Aorta (tissue), 5 donors: ENCODE results near the gene APCDD1. TPM values are rescaled to one million over a fixed set of nuclear protein-coding genes. Genes with fewer than 3 reads are reported as not detected.

Experiments
- ATAC-seq: fragments of 200-7000 bp; cut with Tn5 transposase; one replicate; pipeline ENCODE4 v1.9.1; 2022; ENCODE audit warnings: moderate library complexity; ENCODE audit not compliant: low FRiP score
- DNase-seq, 2 donors: peaks; one replicate each; pipeline ENCODE4 v3.0.0-alpha.2; 2020
- H3K27ac ChIP-seq, 2 donors: one replicate each; pipeline ENCODE4 v1.5.1; 2013; ENCODE audit warnings: low read length in 2 of 2, mild to moderate bottlenecking in 2 of 2, moderate library complexity in 2 of 2, control low read depth in 1 of 2, inconsistent platforms in 1 of 2, low read depth in 1 of 2
- H3K27me3 ChIP-seq, 2 donors: one replicate each; pipeline ENCODE4 v1.6.1; 2013; ENCODE audit warnings: control low read depth in 1 of 2, low read length in 1 of 2, mild to moderate bottlenecking in 1 of 2, moderate library complexity in 1 of 2; ENCODE audit not compliant: insufficient read depth in 2 of 2, control insufficient read depth in 1 of 2
- H3K36me3 ChIP-seq, 2 donors: one replicate each; pipeline ENCODE4 v1.6.1; 2013; ENCODE audit warnings: control low read depth in 1 of 2, low read length in 1 of 2, mild to moderate bottlenecking in 1 of 2; ENCODE audit not compliant: insufficient read depth in 2 of 2, control insufficient read depth in 1 of 2
- H3K4me1 ChIP-seq, 2 donors: one replicate each; pipeline ENCODE4 v1.6.1; 2013; ENCODE audit warnings: low read length in 2 of 2, control low read depth in 1 of 2, mild to moderate bottlenecking in 1 of 2, moderate library complexity in 1 of 2; ENCODE audit not compliant: insufficient read depth in 2 of 2, control insufficient read depth in 1 of 2
- H3K4me3 ChIP-seq, 2 donors: one replicate each; pipeline ENCODE4 v1.5.1; 2013; ENCODE audit warnings: low read length in 2 of 2, control low read depth in 1 of 2, mild to moderate bottlenecking in 1 of 2
- H3K9me3 ChIP-seq: one replicate; pipeline ENCODE4 v1.6.1; 2013; ENCODE audit warnings: mild to moderate bottlenecking, low read length; ENCODE audit not compliant: control insufficient read depth
- WGBS, 2 donors: extraction: QIAGEN DNeasy Blood & Tissue Kit; methylation state at CpG; one replicate each; pipeline ENCODE4 v1.1.7; 2013; 5-methylcytosine and 5-hydroxymethylcytosine counted together
- intact Hi-C, 2 donors: fragments of 100-400 bp; cut with DNase I; formaldehyde crosslinking; loops; one replicate each; pipeline versions ENCODE4 v1.14.2 to v1.15.0; 2022
- polyA plus RNA-seq, 2 donors: library from polyadenylated mRNA; stranded (reverse); fragments of 200-250 nt; gene quantifications; one replicate each; pipeline ENCODE4 v1.2.3, GENCODE V29; 2013
- total RNA-seq, 2 donors: library from RNA; stranded (reverse); fragmentation: NEBNext Ultra II Directional; extraction: Animal tissue kit (Norgen Biotek cat#: 25700); gene quantifications; one replicate each; pipeline ENCODE4 v1.2.1, GENCODE V29; 2021
- donor health status: healthy with polysubstance abuse.
- donor health status: Bipolar disorder and iron deficiency.
- donor health status: DM: no; HTN: no; CAD: no.
- donor health status: DM: no; HTN: no; CAD: no.
- donor health status: DM: yes; HTN: yes; CAD: no.

Gene APCDD1
- total and polyA plus RNA-seq, 4 donors = 7.6 to 45.5 (median 10.5) TPM

GRCh38 chr18:10476338-10476791 lies 21.9 kb downstream of the APCDD1 start:
- no peaks in the 10 kb centered on the region for H3K36me3 ChIP-seq
- DNase-seq = no peak
- no peak overlapping the region for H3K4me3 ChIP-seq
- no peaks in the 10 kb centered on the region for H3K9me3 ChIP-seq
- ATAC-seq = no peak
- H3K4me1 ChIP-seq = no peaks in the 10 kb centered on the region
- H3K27me3 ChIP-seq = no peaks in the 10 kb centered on the region
- H3K27ac ChIP-seq = no peak overlapping the region
- 17 to 25% methylated on average over 9 of the region's 9 CpGs for WGBS, 2 donors
- intact Hi-C loops = no loop called here

- H3K27me3 ChIP-seq = no peaks in the 10 kb centered on the region
- ATAC-seq = no peak
- DNase-seq = no peak
- 55 to 58% methylated on average over 3 of the region's 3 CpGs for WGBS, 2 donors
- H3K4me1 ChIP-seq = no peaks in the 10 kb centered on the region
- intact Hi-C loops = no loop called here
- no peak overlapping the region for H3K27ac ChIP-seq
- no peaks in the 10 kb centered on the region for H3K9me3 ChIP-seq
- no peak overlapping the region for H3K4me3 ChIP-seq
- H3K36me3 ChIP-seq = no peaks in the 10 kb centered on the region
Measured at GRCh38 chr18:10477121-10477862, 22.9 kb downstream of the APCDD1 start.

GRCh38 chr18:10477863-10478260 lies 23.4 kb downstream of the APCDD1 start:
- intact Hi-C loops = no loop called here
- no peaks in the 10 kb centered on the region for H3K9me3 ChIP-seq
- no peak overlapping the region for H3K27ac ChIP-seq

GRCh38 chr18:10481831-10482230 lies 27.4 kb downstream of the APCDD1 start:
- no peaks in the 10 kb centered on the region for H3K9me3 ChIP-seq
- no peak overlapping the region for H3K4me3 ChIP-seq
- WGBS, 2 donors = 66 to 69% methylated on average over 9 of the region's 9 CpGs
- H3K4me1 ChIP-seq = no peaks in the 10 kb centered on the region
- no peak for ATAC-seq
- DNase-seq = no peak
- H3K27ac ChIP-seq = no peak overlapping the region
- intact Hi-C loops = no loop called here
- H3K27me3 ChIP-seq = no peaks in the 10 kb centered on the region
- no peaks in the 10 kb centered on the region for H3K36me3 ChIP-seq

More at GRCh38 chr18:10477863-10478260, 23.4 kb downstream of the APCDD1 start:
- H3K27me3 ChIP-seq = no peaks in the 10 kb centered on the region
- no peaks in the 10 kb centered on the region for H3K4me1 ChIP-seq
- 91 to 92% methylated on average over 2 of the region's 2 CpGs for WGBS, 2 donors
- H3K4me3 ChIP-seq = no peak overlapping the region
- no peak for DNase-seq
- ATAC-seq = no peak
- no peaks in the 10 kb centered on the region for H3K36me3 ChIP-seq

GRCh38 chr18:10482363-10482984 lies 28.0 kb downstream of the APCDD1 start:
- H3K9me3 ChIP-seq = no peaks in the 10 kb centered on the region
- intact Hi-C loops = no loop called here
- WGBS, 2 donors = 90 to 96% methylated on average over 11 of the region's 11 CpGs
- no peaks in the 10 kb centered on the region for H3K4me1 ChIP-seq
- H3K4me3 ChIP-seq = no peak overlapping the region
- no peaks in the 10 kb centered on the region for H3K36me3 ChIP-seq
- H3K27me3 ChIP-seq = no peaks in the 10 kb centered on the region
- no peak overlapping the region for H3K27ac ChIP-seq
- DNase-seq (no peak), ATAC-seq (no peak)

GRCh38 chr18:10482985-10483949 lies 28.8 kb downstream of the APCDD1 start:
- ATAC-seq (peak; percentile 5), DNase-seq (peak in 1 of 2 donors; percentile 71)
- Histone ChIP-seq H3K4me1 (no peaks in the 10 kb centered on the region), H3K27me3 (no peaks in the 10 kb centered on the region), H3K36me3 (peaks cover 0 to 3% of the 10 kb centered on the region in 2 donors), H3K9me3 (no peaks in the 10 kb centered on the region), H3K27ac (no peak overlapping the region), H3K4me3 (no peak overlapping the region)
- intact Hi-C loops = no loop called here
- 85 to 89% methylated on average over 20 of the region's 20 CpGs for WGBS, 2 donors

GRCh38 chr18:10485475-10485874 lies 31.0 kb downstream of the APCDD1 start:
- intact Hi-C loops = no loop called here
- DNase-seq = no peak

GRCh38 chr18:10486362-10486761 lies 31.9 kb downstream of the APCDD1 start:
- H3K4me1 ChIP-seq = no peaks in the 10 kb centered on the region
- ATAC-seq (no peak), DNase-seq (no peak)
- no peaks in the 10 kb centered on the region for H3K9me3 ChIP-seq
- H3K27ac ChIP-seq = no peak overlapping the region
- H3K36me3 ChIP-seq = peaks cover 0 to 3% of the 10 kb centered on the region in 2 donors
- H3K4me3 ChIP-seq = no peak overlapping the region
- H3K27me3 ChIP-seq = no peaks in the 10 kb centered on the region
- intact Hi-C loops = no loop called here
- 45 to 53% methylated on average over 3 of the region's 3 CpGs for WGBS, 2 donors

More at GRCh38 chr18:10485475-10485874, 31.0 kb downstream of the APCDD1 start:
- no peak overlapping the region for H3K4me3 ChIP-seq
- H3K36me3 ChIP-seq = peaks cover 0 to 3% of the 10 kb centered on the region in 2 donors
- H3K4me1 ChIP-seq = no peaks in the 10 kb centered on the region
- no peaks in the 10 kb centered on the region for H3K27me3 ChIP-seq
- H3K27ac ChIP-seq = no peak overlapping the region
- no peaks in the 10 kb centered on the region for H3K9me3 ChIP-seq
- 94% methylated on average over 20 of the region's 20 CpGs for WGBS, 2 donors
- no peak for ATAC-seq
